GM19463 (cell line): ENCODE results near the gene NDEL1.

Source experiments
- ATAC-seq: cut with Tn5 transposase; IDR thresholded peaks from one replicate; pipeline ENCODE4 v1.9.1; 2021; ENCODE audit warnings: mild to moderate bottlenecking, moderate library complexity; ENCODE audit not compliant: unreplicated experiment

NDEL1 gene

GRCh38 chr17:8477715-8478441 lies 42.2 kb downstream of the NDEL1 start:
- ATAC-seq: no peak

GRCh38 chr17:8479431-8479947 lies 43.8 kb downstream of the NDEL1 start:
- ATAC-seq: no peak

- no peak for ATAC-seq
Measured at GRCh38 chr17:8480011-8480976, 44.6 kb downstream of the NDEL1 start.

GRCh38 chr17:8481089-8481488 lies 45.4 kb downstream of the NDEL1 start:
- ATAC-seq: no peak

GRCh38 chr17:8481703-8482102 lies 46.0 kb downstream of the NDEL1 start:
- no peak for ATAC-seq

GRCh38 chr17:8482546-8482945 lies 46.9 kb downstream of the NDEL1 start:
- no peak for ATAC-seq

- ATAC-seq: no peak
Measured at GRCh38 chr17:8484465-8484864, 48.8 kb downstream of the NDEL1 start.

GRCh38 chr17:8485491-8485890 lies 49.8 kb downstream of the NDEL1 start:
- ATAC-seq: no peak

GRCh38 chr17:8487130-8487645 lies 51.5 kb downstream of the NDEL1 start:
- ATAC-seq: no peak

- no peak for ATAC-seq
Measured at GRCh38 chr17:8487743-8488142, 52.1 kb downstream of the NDEL1 start.

GRCh38 chr17:8488491-8488890 lies 52.8 kb downstream of the NDEL1 start:
- no peak for ATAC-seq

- no peak for ATAC-seq
Measured at GRCh38 chr17:8488901-8489300, 53.2 kb downstream of the NDEL1 start.

GRCh38 chr17:8489841-8490240 lies 54.2 kb downstream of the NDEL1 start:
- no peak for ATAC-seq

GRCh38 chr17:8490256-8491023 lies 54.8 kb downstream of the NDEL1 start:
- no peak for ATAC-seq

GRCh38 chr17:8492121-8492520 lies 56.4 kb downstream of the NDEL1 start:
- ATAC-seq: no peak

- ATAC-seq: no peak
Measured at GRCh38 chr17:8494021-8494420, 58.3 kb downstream of the NDEL1 start.

- no peak for ATAC-seq
Measured at GRCh38 chr17:8494506-8495111, 58.9 kb downstream of the NDEL1 start.

- ATAC-seq: no peak
Measured at GRCh38 chr17:8496081-8496480, 60.4 kb downstream of the NDEL1 start.

GRCh38 chr17:8499171-8499570 lies 63.5 kb downstream of the NDEL1 start:
- no peak for ATAC-seq

GRCh38 chr17:8499614-8500013 lies 63.9 kb downstream of the NDEL1 start:
- no peak for ATAC-seq
